GM12872 (cell line): ENCODE results near the gene TBC1D1.

Experiments
- CTCF ChIP-seq: IDR thresholded peaks from 3 replicates; pipeline ENCODE4 v1.5.1; 2011; ENCODE audit warnings: low read depth, mild to moderate bottlenecking, low read length, moderate library complexity; ENCODE audit not compliant: insufficient read depth

TBC1D1 gene

GRCh38 chr4:37928426-37929416, 37.8 kb downstream of the TBC1D1 start:
- no peak for TF ChIP-seq CTCF

GRCh38 chr4:37934096-37934495, 43.2 kb downstream of the TBC1D1 start:
- no peak for TF ChIP-seq CTCF

DNA sequence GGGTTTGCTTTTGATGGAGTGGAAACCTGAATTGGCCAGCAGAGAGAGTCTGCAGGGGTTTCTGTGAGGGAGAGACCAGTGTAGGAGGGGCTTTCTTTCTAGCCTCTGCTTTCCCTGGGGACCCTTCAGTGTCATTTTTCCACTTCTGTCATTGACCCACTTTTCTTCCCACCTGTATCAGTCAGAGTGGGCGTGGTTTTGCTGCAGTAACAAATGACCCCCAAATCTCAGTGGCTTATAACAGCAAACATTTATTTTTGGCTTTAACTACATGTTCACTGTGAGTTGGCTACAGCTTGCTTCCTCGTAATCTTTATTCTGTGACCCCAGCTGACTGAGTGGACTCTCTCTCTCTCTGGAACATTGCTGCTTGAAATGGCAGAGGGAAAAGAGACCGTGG, 43.7 kb downstream of the TBC1D1 start:
- TF ChIP-seq CTCF: no peak

- no peak for TF ChIP-seq CTCF
Measured at GRCh38 chr4:37935026-37935425, 44.1 kb downstream of the TBC1D1 start.

DNA sequence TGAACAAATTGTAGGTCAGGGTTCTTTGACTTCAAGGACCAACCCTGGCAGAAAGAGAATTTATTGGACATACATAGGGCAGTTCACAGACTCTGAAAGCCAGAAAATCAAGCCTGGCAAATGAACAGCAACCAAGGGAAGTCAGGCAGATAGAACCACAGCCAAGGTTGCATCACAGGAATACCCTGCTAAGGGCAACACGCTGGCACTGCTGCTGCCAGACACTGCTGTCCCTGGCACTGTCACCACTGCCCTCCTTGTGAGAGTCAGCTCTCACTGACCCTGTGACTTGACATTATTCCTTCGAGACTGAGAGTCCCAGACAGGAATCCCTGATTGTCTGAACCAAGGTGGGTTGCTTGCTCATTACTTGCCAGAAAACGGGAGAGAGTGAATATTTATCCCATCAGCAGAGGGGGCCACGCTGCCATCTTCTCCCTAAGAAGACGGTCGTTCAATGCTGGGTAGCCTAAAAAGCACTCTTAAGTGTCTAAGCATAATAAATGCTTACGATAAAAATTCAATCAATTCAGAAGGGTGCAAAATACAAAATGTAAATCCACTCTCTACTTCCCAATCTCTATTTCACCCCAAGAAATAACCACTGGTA, 46.1 kb downstream of the TBC1D1 start:
- TF ChIP-seq CTCF: no peak

- no peak for TF ChIP-seq CTCF
Measured at GRCh38 chr4:37938208-37938607, 47.3 kb downstream of the TBC1D1 start.

DNA sequence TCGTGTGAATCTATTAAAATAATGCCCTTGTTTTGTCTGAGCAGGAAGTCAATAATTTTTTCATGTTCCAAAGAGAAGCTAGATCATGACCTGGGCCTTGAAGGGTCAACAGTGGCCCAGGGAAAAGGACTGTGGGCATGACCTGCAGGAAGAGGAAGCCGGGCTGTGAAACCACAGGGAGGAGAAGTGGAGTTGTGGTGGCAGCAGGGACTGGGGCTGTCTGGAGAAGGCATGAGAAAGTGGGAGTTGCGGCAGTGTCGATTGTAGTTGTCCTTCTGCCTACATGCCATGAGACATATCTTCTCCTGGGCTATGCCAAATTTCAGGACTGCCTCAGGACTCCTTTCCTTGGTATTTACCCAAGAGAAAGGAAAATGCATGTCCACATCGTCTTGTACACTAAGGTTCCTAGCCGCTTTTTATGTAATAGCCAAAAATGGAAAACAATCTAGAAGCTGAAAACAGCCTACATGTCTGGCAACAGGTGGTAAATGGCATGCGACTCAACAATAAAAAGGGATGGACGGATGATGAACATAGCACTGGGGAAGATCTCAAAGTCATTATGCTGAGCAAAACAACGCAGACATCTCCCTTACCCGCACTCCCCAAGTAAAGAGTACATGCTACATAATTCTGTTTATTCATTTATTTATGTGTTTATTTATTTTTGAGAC, 55.8 kb downstream of the TBC1D1 start:
- TF ChIP-seq CTCF: no peak
